ENCODE data around the gene LYL1. TPM values are rescaled to one million over a fixed set of nuclear protein-coding genes. Genes with fewer than 3 reads are reported as not detected.

The LYL1 gene
- total RNA-seq, 2 experiments from 2014 or later = 66.8 to 72.5 TPM

GRCh38 chr19:13130886-13131490 is 28.3 kb upstream of the LYL1 start:
- intact Hi-C loops (cut with micrococcal nuclease; ENCODE audit: unreplicated experiment) = no loop called here
- Histone ChIP-seq H2AFZ (ENCODE audit: low read length) (no peak overlapping the region), H3K4me2 (ENCODE audit: low read length) (no peak overlapping the region), H3K79me2 (ENCODE audit: insufficient read depth, low read depth, low read length) (peaks cover 19% of the 10 kb centered on the region; the same call in 1 of the 2 replicates), H3K9me2 (ENCODE audit: insufficient read depth, low read length) (no peaks in the 10 kb centered on the region), H4K20me1 (ENCODE audit: insufficient read depth, low read length) (no peaks in the 10 kb centered on the region; the same call in 1 of the 2 replicates), H3K9me3 (ENCODE audit: low read length) (no peaks in the 10 kb centered on the region), H3K36me3 (ENCODE audit: insufficient read depth, low read length) (peaks cover 74% of the 10 kb centered on the region), H3K4me1 (ENCODE audit: insufficient read depth, low read length, poor library complexity, severe bottlenecking) (no peaks in the 10 kb centered on the region), H3K4me3 (ENCODE audit: low read depth, low read length, poor library complexity, severe bottlenecking) (no peak overlapping the region), H3K27ac (ENCODE audit: low read depth, low read length, poor library complexity, severe bottlenecking) (no peak overlapping the region)
- TF ChIP-seq, protein P1, sequence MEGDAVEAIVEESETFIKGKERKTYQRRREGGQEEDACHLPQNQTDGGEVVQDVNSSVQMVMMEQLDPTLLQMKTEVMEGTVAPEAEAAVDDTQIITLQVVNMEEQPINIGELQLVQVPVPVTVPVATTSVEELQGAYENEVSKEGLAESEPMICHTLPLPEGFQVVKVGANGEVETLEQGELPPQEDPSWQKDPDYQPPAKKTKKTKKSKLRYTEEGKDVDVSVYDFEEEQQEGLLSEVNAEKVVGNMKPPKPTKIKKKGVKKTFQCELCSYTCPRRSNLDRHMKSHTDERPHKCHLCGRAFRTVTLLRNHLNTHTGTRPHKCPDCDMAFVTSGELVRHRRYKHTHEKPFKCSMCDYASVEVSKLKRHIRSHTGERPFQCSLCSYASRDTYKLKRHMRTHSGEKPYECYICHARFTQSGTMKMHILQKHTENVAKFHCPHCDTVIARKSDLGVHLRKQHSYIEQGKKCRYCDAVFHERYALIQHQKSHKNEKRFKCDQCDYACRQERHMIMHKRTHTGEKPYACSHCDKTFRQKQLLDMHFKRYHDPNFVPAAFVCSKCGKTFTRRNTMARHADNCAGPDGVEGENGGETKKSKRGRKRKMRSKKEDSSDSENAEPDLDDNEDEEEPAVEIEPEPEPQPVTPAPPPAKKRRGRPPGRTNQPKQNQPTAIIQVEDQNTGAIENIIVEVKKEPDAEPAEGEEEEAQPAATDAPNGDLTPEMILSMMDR (conservative IDR thresholded peaks at IDR 0.05; ENCODE audit: low read length) = no peak
- no peak for TF ChIP-seq EZH2phosphoT487 (IDR thresholded peaks at IDR 0.05; ENCODE audit: borderline replicate concordance, low read depth, low read length)
- DNase-seq (ENCODE audit: low spot score) = no peak
- POLR2A ChIA-PET = interaction anchor here (0.9 kb wide), 1 partner anchor 13 kb away, joined by 3 read pairs; the partner anchor contains the start of gene NACC1
- BruUV-seq (replicated peaks) = no TSS peak
- CTCF ChIA-PET (ENCODE audit: unreplicated experiment) = no interaction called here

GRCh38 chr19:13129384-13129783 is 26.7 kb upstream of the LYL1 start:
- Histone ChIP-seq H3K9me2 (ENCODE audit: insufficient read depth, low read length) (no peaks in the 10 kb centered on the region), H3K36me3 (ENCODE audit: insufficient read depth, low read length) (peaks cover 70% of the 10 kb centered on the region), H3K27ac (ENCODE audit: low read depth, low read length, poor library complexity, severe bottlenecking) (no peak overlapping the region), H3K79me2 (ENCODE audit: insufficient read depth, low read depth, low read length) (peaks cover 19% of the 10 kb centered on the region; the same call in 1 of the 2 replicates), H4K20me1 (ENCODE audit: insufficient read depth, low read length) (no peaks in the 10 kb centered on the region; the same call in 1 of the 2 replicates), H3K4me3 (ENCODE audit: low read depth, low read length, poor library complexity, severe bottlenecking) (no peak overlapping the region), H3K4me2 (ENCODE audit: low read length) (no peak overlapping the region), H2AFZ (ENCODE audit: low read length) (no peak overlapping the region), H3K4me1 (ENCODE audit: insufficient read depth, low read length, poor library complexity, severe bottlenecking) (no peaks in the 10 kb centered on the region), H3K9me3 (ENCODE audit: low read length) (no peaks in the 10 kb centered on the region)
- TF ChIP-seq, protein P1 (conservative IDR thresholded peaks at IDR 0.05; ENCODE audit: low read length) = no peak
- no peak for TF ChIP-seq EZH2phosphoT487 (IDR thresholded peaks at IDR 0.05; ENCODE audit: borderline replicate concordance, low read depth, low read length)
- no TSS peak for BruUV-seq (replicated peaks)
- intact Hi-C loops (cut with micrococcal nuclease; ENCODE audit: unreplicated experiment) = no loop called here
- POLR2A ChIA-PET = no interaction called here
- CTCF ChIA-PET (ENCODE audit: unreplicated experiment) = no interaction called here
- no peak for DNase-seq (ENCODE audit: low spot score)

GRCh38 chr19:13128583-13128982 is 25.9 kb upstream of the LYL1 start:
- POLR2A ChIA-PET = no interaction called here
- Histone ChIP-seq H4K20me1 (ENCODE audit: insufficient read depth, low read length) (no peaks in the 10 kb centered on the region; the same call in 1 of the 2 replicates), H3K4me3 (ENCODE audit: low read depth, low read length, poor library complexity, severe bottlenecking) (no peak overlapping the region), H3K4me2 (ENCODE audit: low read length) (no peak overlapping the region), H3K27ac (ENCODE audit: low read depth, low read length, poor library complexity, severe bottlenecking) (no peak overlapping the region), H3K36me3 (ENCODE audit: insufficient read depth, low read length) (peaks cover 67% of the 10 kb centered on the region), H3K79me2 (ENCODE audit: insufficient read depth, low read depth, low read length) (peaks cover 14% of the 10 kb centered on the region; the same call in 1 of the 2 replicates), H3K9me3 (ENCODE audit: low read length) (no peaks in the 10 kb centered on the region), H3K4me1 (ENCODE audit: insufficient read depth, low read length, poor library complexity, severe bottlenecking) (no peaks in the 10 kb centered on the region), H3K9me2 (ENCODE audit: insufficient read depth, low read length) (no peaks in the 10 kb centered on the region), H2AFZ (ENCODE audit: low read length) (no peak overlapping the region)
- BruUV-seq (replicated peaks) = no TSS peak
- intact Hi-C loops (cut with micrococcal nuclease; ENCODE audit: unreplicated experiment) = no loop called here
- CTCF ChIA-PET (ENCODE audit: unreplicated experiment) = no interaction called here
- no peak for DNase-seq (ENCODE audit: low spot score)
- TF ChIP-seq, protein P1 (conservative IDR thresholded peaks at IDR 0.05; ENCODE audit: low read length) = no peak
- no peak for TF ChIP-seq EZH2phosphoT487 (IDR thresholded peaks at IDR 0.05; ENCODE audit: borderline replicate concordance, low read depth, low read length)
